AG09309 (cell line): ENCODE data around the gene MTNR1B.

Experiments
- DNase-seq: peaks from one replicate; pipeline ENCODE4 v3.0.0-alpha.2; 2010; ENCODE audit warnings: low read depth
- H3K4me3 ChIP-seq: 2 replicates; pipeline ENCODE4 v1.5.1; 2011; ENCODE audit warnings: mild to moderate bottlenecking, low read depth, low read length, moderate library complexity; ENCODE audit not compliant: control insufficient read depth
- CTCF ChIP-seq: IDR thresholded peaks from 2 replicates; pipeline ENCODE4 v1.5.1; 2011; ENCODE audit warnings: mild to moderate bottlenecking, low read depth, low read length, inconsistent platforms; ENCODE audit not compliant: insufficient read depth, control insufficient read depth; ENCODE audit errors: missing control alignments

The MTNR1B gene

DNA sequence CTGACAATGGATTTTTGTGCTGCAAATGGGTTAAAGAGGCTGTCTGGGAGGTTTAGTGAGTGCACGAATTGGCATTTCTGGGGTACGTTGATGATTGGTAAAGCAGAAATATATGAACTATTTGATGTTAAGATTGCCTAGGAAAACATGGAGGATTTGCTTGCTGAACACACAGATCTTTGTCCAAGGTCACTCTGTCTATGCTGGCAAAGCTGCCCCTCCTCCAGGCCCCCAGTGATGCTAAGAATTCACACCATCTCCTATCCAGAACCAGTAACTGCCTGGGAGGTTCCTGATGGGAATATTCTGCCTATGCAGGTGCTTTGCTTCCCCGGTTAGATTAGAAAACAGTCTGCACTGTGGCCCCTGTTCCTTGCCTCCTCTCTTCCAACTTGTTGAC lies 5.8 kb downstream of the MTNR1B start:
- no peak overlapping the region for H3K4me3 ChIP-seq
- TF ChIP-seq CTCF = no peak
- no peak for DNase-seq

GRCh38 chr11:92976681-92977080 lies 7.2 kb downstream of the MTNR1B start:
- no peak for DNase-seq
- no peak overlapping the region for H3K4me3 ChIP-seq
- no peak for TF ChIP-seq CTCF

GRCh38 chr11:92977401-92977800 lies 8.0 kb downstream of the MTNR1B start:
- DNase-seq = no peak
- no peak for TF ChIP-seq CTCF
- no peak overlapping the region for H3K4me3 ChIP-seq

DNA sequence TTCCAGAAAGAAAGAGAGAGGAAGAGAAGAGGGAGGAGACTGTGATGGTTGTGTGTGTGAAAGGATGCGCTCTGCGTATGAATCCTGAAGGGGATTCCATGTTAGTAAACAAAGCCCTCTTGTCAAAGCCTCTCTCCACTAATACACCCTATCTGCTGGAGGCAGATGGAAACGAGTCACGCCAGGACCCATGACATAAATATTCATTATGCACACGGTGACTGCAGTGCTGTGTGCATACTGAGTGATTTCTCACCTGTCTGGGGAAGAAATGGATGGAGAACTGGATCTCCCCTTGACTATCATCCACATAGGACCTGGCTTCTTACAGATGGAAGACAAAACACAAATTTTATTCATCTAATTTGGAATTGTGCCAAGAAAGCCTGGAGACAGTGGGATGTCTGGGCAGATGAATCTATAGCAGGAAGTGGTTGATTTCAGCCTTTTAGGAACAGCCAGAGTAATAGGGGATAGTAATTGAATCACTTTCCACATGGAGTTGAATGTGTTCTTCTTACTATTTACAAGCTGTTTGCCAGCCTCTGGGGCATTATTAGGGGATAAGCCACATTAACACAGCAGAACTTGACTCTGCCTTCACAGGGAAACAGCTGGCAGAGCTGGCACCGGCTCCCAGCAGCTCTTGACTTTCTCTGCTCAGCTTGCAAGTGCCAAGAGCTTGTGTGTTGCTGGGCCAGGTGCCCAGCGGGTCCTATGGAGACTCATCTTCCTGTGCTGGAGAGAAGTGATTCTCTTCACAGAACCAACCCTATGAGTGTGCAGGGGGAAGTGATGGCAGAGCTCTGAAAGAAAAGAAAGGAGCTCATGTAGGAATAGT lies 9.0 kb downstream of the MTNR1B start:
- no peak for TF ChIP-seq CTCF
- H3K4me3 ChIP-seq = no peak overlapping the region
- no peak for DNase-seq

- DNase-seq = no peak
- TF ChIP-seq CTCF = no peak
- no peak overlapping the region for H3K4me3 ChIP-seq
These were observed 9.7 kb downstream of the MTNR1B start for GRCh38 chr11:92979176-92979575.

DNA sequence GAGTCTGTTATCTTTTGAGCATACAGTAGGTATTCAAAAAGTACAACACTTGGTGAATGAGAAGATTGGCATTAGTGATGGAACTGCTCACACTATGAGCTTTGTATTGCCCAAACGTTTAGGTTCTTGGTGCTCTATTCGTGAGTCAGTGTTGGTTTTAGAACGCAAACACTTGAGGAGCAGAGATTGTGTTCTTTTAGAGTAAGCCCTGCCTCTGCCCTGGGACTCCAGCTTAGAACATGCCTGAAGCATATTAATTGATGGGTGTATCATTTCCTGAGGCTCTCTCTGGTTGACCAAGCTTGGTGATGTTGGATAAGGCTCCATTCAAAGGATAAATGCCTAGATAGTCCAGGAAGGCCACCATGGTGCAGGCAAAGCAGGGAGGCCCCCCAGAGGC lies 10.9 kb downstream of the MTNR1B start:
- H3K4me3 ChIP-seq = no peak overlapping the region
- no peak for TF ChIP-seq CTCF
- no peak for DNase-seq
